Activated CD8-positive, alpha-beta T cell treated with anti-CD3 and anti-CD28 coated beads, Interleukin-2, amount 10 ng/mL, durations not matched to agents 7 days and 5 days (primary cell): ENCODE results near the gene TFPI. TPM values are rescaled to one million over a fixed set of nuclear protein-coding genes. Genes with fewer than 3 reads are reported as not detected.

Experiments
- ATAC-seq: fragments of 150-1000 bp; cut with Tn5 transposase; one replicate; pipeline ENCODE4 v1.10.0; 2021; ENCODE audit warnings: moderate library complexity
- CTCF ChIA-PET: fragments of 350-600 bp; sonication (Branson Sonifier 250); formaldehyde crosslinking; loops from one replicate; lab custom pipeline; 2021; ENCODE audit warnings: antibody characterized with exemption; lab: Charles Lee
- POLR2A ChIA-PET: fragments of 350-600 bp; sonication (Branson Sonifier 250); formaldehyde crosslinking; loops from one replicate; lab custom pipeline; 2021; ENCODE audit warnings: antibody characterized with exemption; lab: Charles Lee
- DNase-seq: peaks from one replicate; pipeline ENCODE4 v3.0.0-alpha.2; 2020
- H3K27ac Mint-ChIP-seq: one replicate; pipeline ENCODE4 v1.8.0; 2021; ENCODE audit warnings: mild to moderate bottlenecking, mixed read lengths
- H3K27me3 Mint-ChIP-seq: one replicate; pipeline ENCODE4 v1.8.0; 2021; ENCODE audit warnings: low read depth, mixed read lengths
- H3K36me3 Mint-ChIP-seq: one replicate; pipeline ENCODE4 v1.8.0; 2021; ENCODE audit warnings: low read depth, mixed read lengths
- H3K4me1 Mint-ChIP-seq: one replicate; pipeline ENCODE4 v1.8.0; 2021; ENCODE audit warnings: low read depth, mixed read lengths
- H3K4me3 Mint-ChIP-seq: one replicate; pipeline ENCODE4 v1.8.0; 2021; ENCODE audit warnings: mild to moderate bottlenecking, mixed read lengths
- H3K9me3 Mint-ChIP-seq: one replicate; pipeline ENCODE4 v1.8.0; 2022; ENCODE audit warnings: mixed read lengths; ENCODE audit not compliant: insufficient read depth
- total RNA-seq, 2 experiments: library from RNA; stranded (reverse); gene quantifications; one replicate each; pipeline ENCODE4 v1.2.3, GENCODE V29; 2021

The TFPI gene
- total RNA-seq, 2 experiments from 2014 or later, result not detected

DNA sequence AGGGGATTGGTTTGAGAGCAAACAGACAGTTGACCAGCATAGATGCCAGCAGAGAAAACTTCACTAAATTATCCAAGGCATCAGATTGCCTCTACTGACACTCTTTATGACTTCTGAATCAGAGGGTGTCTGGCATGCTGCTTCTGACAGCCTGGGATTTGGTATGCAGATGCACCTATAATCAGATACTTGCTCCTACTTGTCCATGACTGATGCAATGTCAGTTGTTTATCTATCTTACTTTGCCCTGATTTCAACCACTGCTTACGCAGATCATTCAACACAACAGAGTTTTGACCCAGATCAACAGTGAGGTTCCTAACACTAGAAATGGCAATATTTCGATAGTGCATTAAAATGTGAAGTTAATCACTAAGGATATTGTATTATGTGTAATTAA lies 83.5 kb downstream of the TFPI start:
- H3K4me3 Mint-ChIP-seq, result no peak overlapping the region
- no peaks in the 10 kb centered on the region for H3K36me3 Mint-ChIP-seq
- no peaks in the 10 kb centered on the region for H3K27me3 Mint-ChIP-seq
- CTCF ChIA-PET, result no interaction called here
- ATAC-seq (no peak), DNase-seq (no peak)
- peaks cover 2% of the 10 kb centered on the region for H3K4me1 Mint-ChIP-seq
- no peak overlapping the region for H3K27ac Mint-ChIP-seq
- POLR2A ChIA-PET, result no interaction called here
- no peaks in the 10 kb centered on the region for H3K9me3 Mint-ChIP-seq

DNA sequence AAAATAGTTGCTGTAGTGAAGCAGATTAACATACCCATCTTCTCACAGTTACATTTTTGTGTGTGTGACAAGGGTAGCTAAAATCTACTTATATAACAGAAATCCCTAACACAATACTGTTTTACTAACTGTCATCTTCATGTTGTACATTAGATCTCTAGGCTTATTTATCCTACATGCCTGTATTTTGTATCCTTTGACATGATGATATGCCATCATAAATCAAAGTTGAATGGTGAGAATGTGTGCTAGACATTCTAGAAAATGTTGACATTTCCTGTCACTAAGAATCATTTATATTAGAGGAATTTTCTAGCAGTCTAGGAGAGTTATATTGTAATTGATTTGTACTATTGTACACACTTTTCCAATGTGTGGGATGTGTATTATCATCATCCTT lies 84.7 kb downstream of the TFPI start:
- ChIA-PET POLR2A (no interaction called here), CTCF (no interaction called here)
- no peak for DNase-seq
- no peaks in the 10 kb centered on the region for H3K36me3 Mint-ChIP-seq
- H3K4me3 Mint-ChIP-seq, result no peak overlapping the region
- H3K9me3 Mint-ChIP-seq, result no peaks in the 10 kb centered on the region
- no peak overlapping the region for H3K27ac Mint-ChIP-seq
- no peaks in the 10 kb centered on the region for H3K27me3 Mint-ChIP-seq
- no peaks in the 10 kb centered on the region for H3K4me1 Mint-ChIP-seq
- no peak for ATAC-seq

DNA sequence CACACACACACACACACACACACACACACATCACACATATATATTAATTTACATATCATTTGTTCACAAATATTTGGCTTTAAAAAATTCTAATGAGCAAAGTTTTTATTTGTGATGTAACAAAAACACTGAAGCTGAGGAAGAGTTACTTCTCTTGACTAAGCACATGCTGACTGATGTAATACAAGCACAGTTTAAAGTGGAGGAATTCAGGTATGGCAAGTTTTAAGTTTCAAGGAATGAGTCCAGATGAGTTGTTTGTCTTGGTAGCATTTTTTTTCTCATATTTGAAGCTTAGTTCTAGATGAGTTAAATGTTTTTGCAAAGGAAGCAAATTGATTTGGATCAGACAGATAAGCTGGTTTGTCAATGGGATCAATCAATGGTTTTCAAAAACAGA lies 86.0 kb downstream of the TFPI start:
- ATAC-seq, result no peak
- Mint-ChIP-seq H3K27ac (no peak overlapping the region), H3K4me1 (no peaks in the 10 kb centered on the region)

DNA sequence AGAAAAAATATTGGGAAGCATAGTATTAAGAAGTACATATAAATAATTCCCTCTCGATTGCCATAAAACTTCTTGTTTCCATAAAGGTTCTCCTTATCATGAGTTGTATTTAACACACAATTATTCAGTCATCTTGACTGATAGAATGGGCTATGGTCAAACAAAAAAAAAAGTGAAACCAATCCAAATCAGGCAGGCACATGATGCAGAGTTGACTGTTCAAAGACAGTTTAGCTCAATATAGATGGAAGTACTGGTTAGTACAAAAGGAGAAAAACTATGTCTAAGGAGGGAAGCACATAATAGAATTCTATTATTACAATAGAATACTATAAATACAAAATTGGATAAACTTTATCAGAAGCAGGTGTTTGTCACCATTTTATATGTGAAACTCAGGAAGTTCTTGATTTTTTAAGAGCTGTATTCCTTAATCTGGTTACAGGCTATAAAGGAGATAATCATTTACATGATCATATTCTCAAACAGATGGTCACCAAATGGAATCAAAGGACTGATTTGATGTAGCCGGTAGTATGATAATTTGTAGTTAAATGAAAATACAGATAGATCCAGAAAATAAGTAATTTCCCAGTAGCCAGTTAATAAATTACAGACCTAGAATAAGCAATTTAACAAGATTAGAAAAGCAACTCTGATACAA lies 88.0 kb downstream of the TFPI start:
- Mint-ChIP-seq H3K4me3 (no peak overlapping the region), H3K36me3 (no peaks in the 10 kb centered on the region), H3K27me3 (no peaks in the 10 kb centered on the region), H3K9me3 (no peaks in the 10 kb centered on the region), H3K27ac (no peak overlapping the region), H3K4me1 (no peaks in the 10 kb centered on the region)
- DNase-seq (no peak), ATAC-seq (no peak)
- POLR2A ChIA-PET, result no interaction called here
- CTCF ChIA-PET, result interaction anchor here (0.6 kb wide), 1 partner anchor 957 kb away, joined by 4 read pairs; no protein-coding TSS in a partner anchor

More for the DNA sequence above, 86.0 kb downstream of the TFPI start:
- Mint-ChIP-seq H3K9me3 (no peaks in the 10 kb centered on the region), H3K36me3 (no peaks in the 10 kb centered on the region), H3K27me3 (no peaks in the 10 kb centered on the region), H3K4me3 (no peak overlapping the region)
- ChIA-PET CTCF (interaction anchor here (0.9 kb wide), 1 partner anchor 15 kb away, joined by 3 read pairs; no protein-coding TSS in a partner anchor), POLR2A (no interaction called here)
- DNase-seq, result no peak

DNA sequence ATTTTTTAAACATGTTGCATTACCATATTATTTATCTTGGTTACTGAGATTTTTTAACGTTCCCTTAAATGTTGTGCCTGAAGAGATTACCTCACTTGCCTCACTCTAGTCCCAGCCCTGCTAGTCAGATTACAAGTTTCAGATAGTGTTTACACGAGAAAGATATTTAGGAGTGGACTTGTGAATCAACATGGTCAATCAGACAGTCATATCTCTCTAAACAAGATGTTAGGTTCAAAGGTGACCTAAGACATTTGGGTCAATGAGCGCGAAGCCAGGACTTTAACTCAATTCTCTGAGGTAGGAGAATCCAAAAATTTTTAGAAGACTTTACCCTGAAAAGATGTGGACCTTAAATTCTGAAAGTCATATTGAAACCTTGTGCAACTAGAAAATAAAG lies 91.4 kb downstream of the TFPI start:
- no peaks in the 10 kb centered on the region for H3K36me3 Mint-ChIP-seq
- CTCF ChIA-PET, result no interaction called here
- POLR2A ChIA-PET, result no interaction called here
- ATAC-seq (no peak), DNase-seq (no peak)
- no peaks in the 10 kb centered on the region for H3K4me1 Mint-ChIP-seq
- no peaks in the 10 kb centered on the region for H3K9me3 Mint-ChIP-seq
- H3K27me3 Mint-ChIP-seq, result no peaks in the 10 kb centered on the region
- H3K27ac Mint-ChIP-seq, result no peak overlapping the region
- no peak overlapping the region for H3K4me3 Mint-ChIP-seq

DNA sequence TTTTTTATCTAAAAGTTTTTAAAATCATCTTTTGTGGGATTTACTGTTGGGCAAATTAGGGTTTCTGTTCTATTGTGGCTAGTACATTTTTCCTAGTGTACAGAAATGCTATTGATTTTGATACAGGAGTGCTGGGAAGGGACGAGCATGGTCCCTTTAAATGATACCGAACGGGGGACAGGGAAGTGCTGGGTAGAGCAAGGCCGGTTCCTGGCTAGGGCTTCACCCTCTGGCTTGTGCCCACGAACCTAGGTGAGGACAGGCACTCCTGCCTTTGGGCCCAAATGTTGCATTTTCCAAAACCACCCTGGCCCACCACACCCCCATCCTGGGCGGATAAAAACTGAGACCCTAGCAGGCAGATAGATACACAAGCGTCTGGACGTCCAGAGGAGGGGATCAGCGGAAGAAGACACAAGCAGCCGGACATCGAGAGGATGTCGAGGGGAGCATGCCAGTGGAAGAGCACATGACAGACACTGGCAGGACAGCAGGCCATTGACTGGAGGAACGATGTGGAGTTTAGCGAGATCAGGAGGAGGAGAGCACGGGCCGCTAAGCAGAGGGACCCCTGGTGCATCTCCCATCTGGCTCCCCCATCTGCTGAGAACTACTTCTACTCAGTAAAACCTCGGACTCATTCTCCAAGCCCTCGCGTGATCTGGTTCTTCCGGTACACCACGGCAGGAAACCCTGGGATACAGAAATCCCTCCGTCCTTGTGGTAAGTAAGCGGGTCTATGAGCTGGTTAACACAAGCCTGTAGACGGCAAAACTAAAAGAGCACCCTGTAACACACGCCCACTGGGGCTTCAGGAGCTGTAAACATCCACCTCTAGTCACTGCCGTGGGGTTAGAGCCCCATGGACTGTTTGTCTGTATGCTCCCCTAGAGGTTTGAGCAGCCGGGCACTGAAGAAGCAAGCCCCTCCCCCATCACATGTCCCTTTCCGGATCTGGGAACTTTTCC lies 92.7 kb downstream of the TFPI start:
- POLR2A ChIA-PET, result no interaction called here
- Mint-ChIP-seq H3K4me1 (no peaks in the 10 kb centered on the region), H3K9me3 (no peaks in the 10 kb centered on the region), H3K4me3 (no peak overlapping the region), H3K36me3 (no peaks in the 10 kb centered on the region), H3K27me3 (no peaks in the 10 kb centered on the region), H3K27ac (no peak overlapping the region)
- DNase-seq, result no peak
- CTCF ChIA-PET, result no interaction called here
- no peak for ATAC-seq

DNA sequence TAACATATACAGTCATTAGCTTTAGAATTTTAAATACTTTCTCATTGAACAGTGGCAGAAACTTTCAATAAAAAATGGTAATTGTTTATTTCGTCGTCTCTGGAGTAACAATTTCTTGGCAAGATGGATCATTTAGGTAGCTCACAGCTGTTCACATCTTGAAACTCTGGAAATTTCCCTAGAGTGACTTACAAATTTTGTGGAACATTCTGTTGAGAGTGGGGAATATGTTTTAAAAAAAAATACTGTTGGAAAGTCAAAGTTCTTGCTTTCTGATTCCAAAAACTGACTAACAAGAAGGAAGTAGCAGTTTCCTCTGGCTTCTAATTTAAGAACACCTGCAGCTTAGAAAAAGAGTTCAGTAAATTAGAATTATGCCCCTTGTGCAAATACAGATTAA lies 95.0 kb downstream of the TFPI start:
- Mint-ChIP-seq H3K9me3 (no peaks in the 10 kb centered on the region), H3K4me3 (no peak overlapping the region), H3K27me3 (no peaks in the 10 kb centered on the region)

DNA sequence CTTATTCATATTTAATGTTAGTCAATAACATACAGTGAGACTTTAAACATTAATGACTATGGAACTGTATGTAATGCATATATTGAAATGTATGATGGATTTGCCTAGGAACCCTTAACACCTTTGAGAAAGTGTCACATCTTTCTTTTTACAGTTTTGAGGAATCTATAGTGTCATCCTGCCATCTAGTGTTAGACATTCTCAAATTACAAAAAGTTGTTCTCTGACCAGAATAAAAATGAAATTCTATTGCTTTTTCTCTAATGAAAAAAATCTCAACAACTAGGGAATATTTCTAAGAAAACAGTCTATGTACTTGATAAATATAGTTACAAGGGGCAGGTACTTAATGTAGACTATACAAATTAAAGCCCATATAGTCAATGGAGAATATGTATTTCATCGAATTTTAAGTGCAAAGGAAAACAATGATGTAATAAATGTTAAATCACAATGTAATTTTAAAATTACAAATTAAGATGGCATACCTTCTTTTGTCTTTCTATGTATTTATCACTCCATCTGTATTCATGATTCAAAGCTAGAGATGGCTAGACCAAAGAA lies 101.1 kb downstream of the TFPI start:
- ATAC-seq (no peak), DNase-seq (no peak)
- POLR2A ChIA-PET, result no interaction called here
- Mint-ChIP-seq H3K27ac (no peak overlapping the region), H3K4me1 (peaks cover 3% of the 10 kb centered on the region), H3K9me3 (no peaks in the 10 kb centered on the region), H3K27me3 (no peaks in the 10 kb centered on the region), H3K4me3 (no peak overlapping the region), H3K36me3 (no peaks in the 10 kb centered on the region)
- CTCF ChIA-PET, result no interaction called here

More for the DNA sequence above, 95.0 kb downstream of the TFPI start:
- ChIA-PET CTCF (interaction anchor here (0.7 to 0.8 kb wide), 2 partner anchors 286 to 592 kb away, joined by 3 read pairs; no protein-coding TSS in a partner anchor), POLR2A (no interaction called here)
- no peak for ATAC-seq
- Mint-ChIP-seq H3K36me3 (no peaks in the 10 kb centered on the region), H3K27ac (no peak overlapping the region), H3K4me1 (no peaks in the 10 kb centered on the region)
- DNase-seq, result no peak

DNA sequence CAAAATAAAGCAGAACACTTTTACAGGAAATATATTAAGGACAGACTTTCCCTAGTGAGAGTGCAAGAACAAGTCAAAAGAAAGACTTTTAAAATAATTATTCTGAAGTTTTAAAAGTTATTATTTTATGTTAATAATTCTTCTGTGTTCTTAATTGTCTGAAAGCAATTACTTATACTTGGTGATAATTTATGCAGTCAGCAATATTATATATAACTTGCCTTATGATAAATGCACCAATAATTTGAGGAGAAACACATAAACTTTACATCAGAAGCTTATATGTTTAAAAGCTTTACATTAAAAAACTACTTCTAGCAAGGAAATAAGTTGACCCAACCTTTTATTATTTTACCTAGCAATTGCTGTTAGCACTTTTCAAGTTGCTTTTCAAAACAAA lies 102.7 kb downstream of the TFPI start:
- ATAC-seq, result no peak

DNA sequence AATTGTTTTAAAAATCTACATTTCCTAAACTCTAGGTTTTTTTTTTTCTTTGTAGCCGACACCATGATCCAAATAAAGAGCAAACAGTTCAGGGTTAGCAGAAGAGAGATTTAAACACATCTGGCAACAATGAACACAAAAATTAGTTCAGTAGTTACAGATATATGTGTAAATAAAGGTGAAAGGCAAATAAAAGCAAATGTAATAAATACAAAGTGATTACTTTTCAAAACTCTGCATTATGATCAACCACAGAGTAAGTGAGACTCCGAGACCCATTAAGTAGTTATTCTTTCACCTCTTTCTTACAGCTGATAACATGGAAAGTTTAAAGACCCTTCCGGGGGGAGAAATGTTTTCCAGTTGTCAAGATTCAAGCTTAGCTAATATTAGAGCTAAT lies 106.9 kb downstream of the TFPI start:
- DNase-seq (no peak), ATAC-seq (no peak)
- CTCF ChIA-PET, result interaction anchor here (0.7 to 1.1 kb wide), 3 partner anchors 53 to 782 kb away, joined by 3 to 4 read pairs (median 3); no protein-coding TSS in a partner anchor
- peak overlapping the region; percentile 15 for H3K4me3 Mint-ChIP-seq
- no peak overlapping the region for H3K27ac Mint-ChIP-seq
- no peaks in the 10 kb centered on the region for H3K27me3 Mint-ChIP-seq
- peaks cover 5% of the 10 kb centered on the region for H3K4me1 Mint-ChIP-seq
- no peaks in the 10 kb centered on the region for H3K36me3 Mint-ChIP-seq
- no peaks in the 10 kb centered on the region for H3K9me3 Mint-ChIP-seq
- POLR2A ChIA-PET, result no interaction called here

More for the DNA sequence above, 102.7 kb downstream of the TFPI start:
- Mint-ChIP-seq H3K4me3 (no peak overlapping the region), H3K36me3 (no peaks in the 10 kb centered on the region), H3K27ac (no peak overlapping the region), H3K4me1 (peaks cover 5% of the 10 kb centered on the region), H3K27me3 (no peaks in the 10 kb centered on the region), H3K9me3 (no peaks in the 10 kb centered on the region)
- ChIA-PET POLR2A (no interaction called here), CTCF (no interaction called here)
- no peak for DNase-seq

DNA sequence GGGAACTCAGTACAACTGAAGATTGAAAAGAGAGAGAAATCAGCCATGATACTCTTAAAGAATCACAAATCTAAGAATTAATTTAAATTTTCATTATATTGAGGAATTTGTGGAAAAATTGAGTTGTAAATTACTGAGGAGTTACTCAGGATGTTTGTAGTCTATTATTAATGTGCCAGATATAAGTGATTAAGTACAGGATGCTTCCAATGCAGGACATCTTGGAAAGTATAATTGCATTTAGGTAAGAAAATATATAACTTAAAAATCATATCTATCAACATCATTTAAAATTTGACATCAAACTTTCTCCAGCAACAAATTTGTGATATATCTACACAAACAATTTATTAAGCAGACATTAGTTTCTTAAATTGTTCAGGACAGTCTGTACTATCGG lies 107.5 kb downstream of the TFPI start:
- Mint-ChIP-seq H3K36me3 (no peaks in the 10 kb centered on the region), H3K4me3 (no peak overlapping the region), H3K27ac (no peak overlapping the region), H3K4me1 (peaks cover 5% of the 10 kb centered on the region), H3K27me3 (no peaks in the 10 kb centered on the region), H3K9me3 (no peaks in the 10 kb centered on the region)
- POLR2A ChIA-PET, result no interaction called here
- ATAC-seq (no peak), DNase-seq (no peak)
- CTCF ChIA-PET, result no interaction called here

DNA sequence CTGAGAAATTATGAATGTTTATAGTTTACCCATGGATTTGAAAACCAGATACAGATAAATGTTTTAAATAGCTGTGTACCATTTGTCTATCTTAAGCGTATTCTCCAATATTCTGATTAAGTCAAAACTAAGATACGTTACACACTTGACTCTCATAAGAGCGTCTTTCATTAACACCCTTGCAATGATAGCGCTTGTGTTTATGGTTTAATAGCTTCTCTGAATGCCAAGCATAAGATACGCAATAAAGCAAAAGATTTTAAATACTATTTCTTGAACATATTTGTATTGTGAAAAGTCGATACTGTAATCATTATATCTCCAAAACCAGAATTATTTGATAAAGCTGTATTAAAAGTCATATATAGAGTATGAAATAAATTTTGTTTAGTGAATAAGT lies 109.2 kb downstream of the TFPI start:
- H3K4me3 Mint-ChIP-seq, result no peak overlapping the region
- ATAC-seq, result no peak
- no peaks in the 10 kb centered on the region for H3K9me3 Mint-ChIP-seq
- ChIA-PET POLR2A (no interaction called here), CTCF (no interaction called here)
- H3K36me3 Mint-ChIP-seq, result no peaks in the 10 kb centered on the region
- DNase-seq, result no peak
- peaks cover 5% of the 10 kb centered on the region for H3K4me1 Mint-ChIP-seq
- H3K27ac Mint-ChIP-seq, result no peak overlapping the region
- no peaks in the 10 kb centered on the region for H3K27me3 Mint-ChIP-seq
